Osteoblast (primary cell): ENCODE results near the gene P4HA3. TPM values are rescaled to one million over a fixed set of nuclear protein-coding genes. Genes with fewer than 3 reads are reported as not detected.

Source experiments
- DNase-seq: peaks from one replicate; pipeline ENCODE4 v3.0.0; 2011; ENCODE audit warnings: low spot score, mixed read lengths; ENCODE audit not compliant: insufficient read length; ENCODE audit errors: missing footprints
- H2AFZ ChIP-seq: 2 replicates; pipeline ENCODE4 v1.6.0; 2011; ENCODE audit warnings: mild to moderate bottlenecking, low read length
- H3K27ac ChIP-seq: 2 replicates; pipeline ENCODE4 v1.5.1; 2011; ENCODE audit warnings: mild to moderate bottlenecking, low read depth, low read length, moderate library complexity
- H3K27me3 ChIP-seq: 2 replicates; pipeline ENCODE4 v1.6.0; 2012; ENCODE audit warnings: mild to moderate bottlenecking, control low read depth, inconsistent platforms, low read length, moderate library complexity; ENCODE audit not compliant: insufficient read depth
- H3K36me3 ChIP-seq: 2 replicates; pipeline ENCODE4 v1.5.1; 2011; ENCODE audit warnings: mild to moderate bottlenecking, low read length, control low read depth, moderate library complexity; ENCODE audit not compliant: insufficient read depth
- H3K4me1 ChIP-seq: 2 replicates; pipeline ENCODE4 v1.5.1; 2011; ENCODE audit warnings: mild to moderate bottlenecking, low read length, control low read depth, moderate library complexity; ENCODE audit not compliant: insufficient read depth
- H3K4me2 ChIP-seq: 2 replicates; pipeline ENCODE4 v1.6.0; 2011; ENCODE audit warnings: mild to moderate bottlenecking, low read length; ENCODE audit not compliant: insufficient read depth
- H3K4me3 ChIP-seq: fragments of 200-600 bp; sonication (generic); 3 replicates; pipeline ENCODE4 v1.5.1; 2012; ENCODE audit warnings: mild to moderate bottlenecking, low read length, inconsistent platforms; ENCODE audit not compliant: insufficient read depth
- H3K79me2 ChIP-seq: 2 replicates; pipeline ENCODE4 v1.6.0; 2012; ENCODE audit warnings: mild to moderate bottlenecking, low read length, control low read depth, inconsistent platforms; ENCODE audit not compliant: insufficient read depth
- H3K9me3 ChIP-seq: 2 replicates; pipeline ENCODE4 v1.5.1; 2011; ENCODE audit warnings: low read depth, low read length, control low read depth
- H4K20me1 ChIP-seq: 2 replicates; pipeline ENCODE4 v1.6.0; 2012; ENCODE audit warnings: mild to moderate bottlenecking, low read length, control low read depth; ENCODE audit not compliant: insufficient read depth
- total RNA-seq: library from RNA; depleted of rRNA; stranded (reverse); fragments of >200 nt; gene quantifications from 2 replicates; pipeline ENCODE4 v1.2.3, GENCODE V29; 2012
- TF ChIP-seq, protein P1 (sequence below): IDR thresholded peaks from 2 replicates; pipeline ENCODE4 v1.5.1; 2011; ENCODE audit warnings: mild to moderate bottlenecking, low read depth, low read length, moderate library complexity; ENCODE audit errors: extremely low read depth

Gene P4HA3
- total RNA-seq, 1 donor, result 8.7 TPM

DNA sequence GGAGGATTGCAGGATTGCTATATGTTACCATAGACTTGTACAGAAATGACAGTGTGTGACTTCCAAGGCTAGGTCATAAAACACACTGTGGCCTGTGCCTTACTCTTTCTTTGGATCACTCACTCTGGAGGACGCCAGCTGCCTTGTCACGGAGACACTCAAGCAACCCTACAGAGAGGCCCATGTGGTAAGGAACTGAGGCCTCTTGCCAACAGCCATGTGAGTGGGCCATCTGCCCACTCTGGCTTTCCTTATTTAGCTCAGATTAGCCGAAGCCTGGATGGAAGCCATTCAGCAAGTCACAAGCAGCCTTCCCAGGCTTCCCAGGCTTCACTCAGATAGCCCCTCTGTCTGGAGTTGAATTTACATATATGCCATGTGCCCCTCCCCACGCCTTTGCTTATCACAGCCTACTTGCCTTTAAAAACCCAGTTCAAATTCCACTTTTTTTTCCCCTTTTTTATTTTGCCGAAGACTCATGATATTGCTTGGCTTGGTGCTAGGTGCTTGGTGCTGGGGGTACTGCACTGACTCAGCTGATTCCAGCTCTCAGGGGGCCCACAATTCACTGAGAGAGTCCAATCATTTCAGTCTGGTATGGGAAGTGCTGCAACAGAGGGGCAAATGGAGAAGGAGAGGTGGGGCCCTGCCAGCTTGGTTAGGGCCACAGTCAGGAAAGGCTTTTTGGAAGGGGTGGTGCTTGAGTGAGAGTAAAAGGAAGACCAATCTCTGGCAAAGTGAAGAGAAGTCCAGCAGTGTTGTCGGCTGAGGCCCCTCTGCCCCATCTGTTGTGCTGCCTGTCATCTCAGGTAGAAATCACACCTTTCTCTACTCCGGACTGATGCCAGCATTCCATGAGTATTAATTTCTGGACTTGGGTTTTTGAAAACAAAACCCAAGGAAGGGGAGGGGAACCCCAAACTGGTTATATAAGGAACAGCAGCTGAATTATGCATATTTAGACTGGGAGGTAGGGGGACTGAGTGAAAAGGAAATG, 14.5 kb upstream of the P4HA3 start:
- TF ChIP-seq, protein P1, sequence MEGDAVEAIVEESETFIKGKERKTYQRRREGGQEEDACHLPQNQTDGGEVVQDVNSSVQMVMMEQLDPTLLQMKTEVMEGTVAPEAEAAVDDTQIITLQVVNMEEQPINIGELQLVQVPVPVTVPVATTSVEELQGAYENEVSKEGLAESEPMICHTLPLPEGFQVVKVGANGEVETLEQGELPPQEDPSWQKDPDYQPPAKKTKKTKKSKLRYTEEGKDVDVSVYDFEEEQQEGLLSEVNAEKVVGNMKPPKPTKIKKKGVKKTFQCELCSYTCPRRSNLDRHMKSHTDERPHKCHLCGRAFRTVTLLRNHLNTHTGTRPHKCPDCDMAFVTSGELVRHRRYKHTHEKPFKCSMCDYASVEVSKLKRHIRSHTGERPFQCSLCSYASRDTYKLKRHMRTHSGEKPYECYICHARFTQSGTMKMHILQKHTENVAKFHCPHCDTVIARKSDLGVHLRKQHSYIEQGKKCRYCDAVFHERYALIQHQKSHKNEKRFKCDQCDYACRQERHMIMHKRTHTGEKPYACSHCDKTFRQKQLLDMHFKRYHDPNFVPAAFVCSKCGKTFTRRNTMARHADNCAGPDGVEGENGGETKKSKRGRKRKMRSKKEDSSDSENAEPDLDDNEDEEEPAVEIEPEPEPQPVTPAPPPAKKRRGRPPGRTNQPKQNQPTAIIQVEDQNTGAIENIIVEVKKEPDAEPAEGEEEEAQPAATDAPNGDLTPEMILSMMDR, result no peak
- H3K79me2 ChIP-seq, result no peaks in the 10 kb centered on the region
- no peaks in the 10 kb centered on the region for H4K20me1 ChIP-seq
- peaks cover 38% of the 10 kb centered on the region for H3K4me1 ChIP-seq
- peak; percentile 94 for DNase-seq
- H3K9me3 ChIP-seq, result no peaks in the 10 kb centered on the region
- H3K36me3 ChIP-seq, result no peaks in the 10 kb centered on the region
- H2AFZ ChIP-seq, result no peak overlapping the region
- H3K4me2 ChIP-seq, result peak overlapping the region; percentile 25
- H3K4me3 ChIP-seq, result no peak overlapping the region
- H3K27me3 ChIP-seq, result no peaks in the 10 kb centered on the region
- peak overlapping the region; percentile 51 for H3K27ac ChIP-seq

- H3K9me3 ChIP-seq, result no peaks in the 10 kb centered on the region
- peaks cover 57% of the 10 kb centered on the region for H3K4me1 ChIP-seq
- peak; percentile 84 for DNase-seq
- H2AFZ ChIP-seq, result peak overlapping the region; percentile 33
- no peaks in the 10 kb centered on the region for H3K36me3 ChIP-seq
- TF ChIP-seq, protein P1, result no peak
- H3K4me2 ChIP-seq, result no peak overlapping the region
- H4K20me1 ChIP-seq, result no peaks in the 10 kb centered on the region
- no peak overlapping the region for H3K4me3 ChIP-seq
- peak overlapping the region; percentile 21 for H3K27ac ChIP-seq
- H3K27me3 ChIP-seq, result no peaks in the 10 kb centered on the region
- H3K79me2 ChIP-seq, result no peaks in the 10 kb centered on the region
These were observed 11.2 kb upstream of the P4HA3 start for GRCh38 chr11:74322667-74323066.

DNA sequence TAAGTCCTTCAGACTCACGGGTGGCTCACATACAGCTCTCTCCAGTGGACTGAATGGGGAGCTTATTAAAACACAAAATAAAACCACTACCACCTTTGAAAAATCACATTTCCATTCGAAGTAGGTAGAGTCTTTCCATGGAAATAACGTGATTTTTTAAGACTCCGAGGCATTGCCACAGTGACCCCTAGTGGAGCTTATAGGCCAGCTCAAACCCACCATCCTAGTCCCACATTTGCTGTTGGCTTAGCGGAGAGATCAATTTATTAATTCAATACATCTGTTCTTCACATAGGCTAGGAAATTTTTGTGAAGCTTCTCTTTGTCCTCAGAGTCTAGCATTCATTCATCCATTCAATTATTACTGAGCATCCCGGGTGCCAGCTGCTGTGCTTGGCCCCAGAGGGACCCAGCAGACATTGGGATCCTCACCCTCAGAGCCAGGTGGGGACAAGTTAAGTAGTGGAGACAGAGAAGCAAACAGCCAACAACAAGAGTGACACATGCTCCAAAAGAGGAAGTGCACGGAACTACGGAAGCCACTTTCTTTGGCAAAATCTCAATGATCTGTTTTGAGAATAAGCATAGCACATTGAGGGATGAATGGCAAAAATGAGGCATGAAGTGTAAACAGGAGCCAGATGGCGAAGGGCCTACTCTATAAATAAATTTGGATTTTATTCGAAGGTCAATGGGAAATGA, 10.2 kb upstream of the P4HA3 start:
- no peak overlapping the region for H2AFZ ChIP-seq
- peaks cover 60% of the 10 kb centered on the region for H3K4me1 ChIP-seq
- no peak for DNase-seq
- H3K4me3 ChIP-seq, result no peak overlapping the region
- H3K27ac ChIP-seq, result peak overlapping the region; percentile 37
- no peak overlapping the region for H3K4me2 ChIP-seq
- H3K36me3 ChIP-seq, result no peaks in the 10 kb centered on the region
- TF ChIP-seq, protein P1, result peak; percentile 65
- no peaks in the 10 kb centered on the region for H4K20me1 ChIP-seq
- H3K27me3 ChIP-seq, result no peaks in the 10 kb centered on the region
- no peaks in the 10 kb centered on the region for H3K79me2 ChIP-seq
- H3K9me3 ChIP-seq, result no peaks in the 10 kb centered on the region

- Histone ChIP-seq H4K20me1 (no peaks in the 10 kb centered on the region), H3K4me1 (peaks cover 49% of the 10 kb centered on the region), H2AFZ (no peak overlapping the region), H3K36me3 (no peaks in the 10 kb centered on the region), H3K27me3 (no peaks in the 10 kb centered on the region), H3K4me2 (no peak overlapping the region), H3K9me3 (no peaks in the 10 kb centered on the region), H3K27ac (no peak overlapping the region), H3K4me3 (no peak overlapping the region), H3K79me2 (no peaks in the 10 kb centered on the region)
- TF ChIP-seq, protein P1, result no peak
- DNase-seq, result no peak
These were observed 9.1 kb upstream of the P4HA3 start for GRCh38 chr11:74320538-74320937.
